Sigmoid colon (tissue), 4 donors: ENCODE measurements around the gene ASPHD1.

ENCODE experiments used
- EP300 ChIP-seq, 4 donors: sonication (generic); formaldehyde crosslinking; IDR thresholded peaks; one replicate each; pipeline ENCODE4 v1.6.1; 2017; ENCODE audit warnings: antibody characterized with exemption in 4 of 4
- POLR2A ChIP-seq, 2 donors: fragments of 450-650 bp; IDR thresholded peaks; one replicate each; pipeline ENCODE4 v1.6.1; 2016; ENCODE audit warnings: antibody characterized with exemption in 2 of 2, mild to moderate bottlenecking in 2 of 2, moderate library complexity in 2 of 2
- TF ChIP-seq, protein P1 (sequence below), 4 experiments: fragments of 450-650 bp in 3 of 4; fragments of 200-600 bp in 1 of 4; IDR thresholded peaks; one replicate each; pipeline ENCODE4 v1.5.1; 2016 to 2019; ENCODE audit warnings: antibody characterized with exemption in 4 of 4, mild to moderate bottlenecking in 3 of 4, moderate library complexity in 2 of 4

DNA sequence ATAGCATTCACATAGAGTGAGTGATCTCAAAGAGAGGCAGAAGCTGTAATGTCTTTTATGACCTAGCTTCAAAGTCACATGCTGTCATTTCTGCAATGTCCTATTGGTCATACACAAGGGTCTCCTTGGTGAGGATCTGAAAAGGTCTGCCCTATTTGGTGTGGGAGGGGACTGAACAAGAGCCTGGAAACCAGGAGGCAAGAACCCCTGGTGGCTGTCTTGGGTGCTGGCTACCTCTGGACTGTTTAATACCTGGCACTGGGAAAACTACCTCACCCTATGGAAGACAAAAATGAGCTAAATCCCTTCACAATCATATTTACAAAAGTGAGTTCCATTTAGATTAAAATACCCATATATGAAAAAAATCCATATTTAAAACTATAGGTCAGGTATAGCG is 16.7 kb downstream of the ASPHD1 start:
- TF ChIP-seq, protein P1, sequence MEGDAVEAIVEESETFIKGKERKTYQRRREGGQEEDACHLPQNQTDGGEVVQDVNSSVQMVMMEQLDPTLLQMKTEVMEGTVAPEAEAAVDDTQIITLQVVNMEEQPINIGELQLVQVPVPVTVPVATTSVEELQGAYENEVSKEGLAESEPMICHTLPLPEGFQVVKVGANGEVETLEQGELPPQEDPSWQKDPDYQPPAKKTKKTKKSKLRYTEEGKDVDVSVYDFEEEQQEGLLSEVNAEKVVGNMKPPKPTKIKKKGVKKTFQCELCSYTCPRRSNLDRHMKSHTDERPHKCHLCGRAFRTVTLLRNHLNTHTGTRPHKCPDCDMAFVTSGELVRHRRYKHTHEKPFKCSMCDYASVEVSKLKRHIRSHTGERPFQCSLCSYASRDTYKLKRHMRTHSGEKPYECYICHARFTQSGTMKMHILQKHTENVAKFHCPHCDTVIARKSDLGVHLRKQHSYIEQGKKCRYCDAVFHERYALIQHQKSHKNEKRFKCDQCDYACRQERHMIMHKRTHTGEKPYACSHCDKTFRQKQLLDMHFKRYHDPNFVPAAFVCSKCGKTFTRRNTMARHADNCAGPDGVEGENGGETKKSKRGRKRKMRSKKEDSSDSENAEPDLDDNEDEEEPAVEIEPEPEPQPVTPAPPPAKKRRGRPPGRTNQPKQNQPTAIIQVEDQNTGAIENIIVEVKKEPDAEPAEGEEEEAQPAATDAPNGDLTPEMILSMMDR (IDR thresholded peaks at IDR 0.05): no peak
- no peak for TF ChIP-seq EP300 (IDR thresholded peaks at IDR 0.05)
- no peak for TF ChIP-seq POLR2A (IDR thresholded peaks at IDR 0.05)
